Coronary artery (tissue), 2 donors: ENCODE data around the gene LPP.

Source experiments
- DNase-seq: peaks from one replicate; pipeline ENCODE4 v3.0.0-alpha.2; 2017; ENCODE audit warnings: low spot score
- H3K27ac ChIP-seq, 2 donors: fragments of 200-600 bp; sonication (generic); one replicate each; pipeline ENCODE4 v1.5.1; 2016 to 2019
- H3K4me3 ChIP-seq: fragments of 200-600 bp; sonication (generic); 2 replicates; pipeline ENCODE4 v1.5.1; 2016; ENCODE audit warnings: mild to moderate bottlenecking, moderate library complexity
- CTCF ChIP-seq: fragments of 200-600 bp; sonication (generic); IDR thresholded peaks from one replicate; pipeline ENCODE4 v1.5.1; 2019; ENCODE audit warnings: antibody characterized with exemption

LPP gene

DNA sequence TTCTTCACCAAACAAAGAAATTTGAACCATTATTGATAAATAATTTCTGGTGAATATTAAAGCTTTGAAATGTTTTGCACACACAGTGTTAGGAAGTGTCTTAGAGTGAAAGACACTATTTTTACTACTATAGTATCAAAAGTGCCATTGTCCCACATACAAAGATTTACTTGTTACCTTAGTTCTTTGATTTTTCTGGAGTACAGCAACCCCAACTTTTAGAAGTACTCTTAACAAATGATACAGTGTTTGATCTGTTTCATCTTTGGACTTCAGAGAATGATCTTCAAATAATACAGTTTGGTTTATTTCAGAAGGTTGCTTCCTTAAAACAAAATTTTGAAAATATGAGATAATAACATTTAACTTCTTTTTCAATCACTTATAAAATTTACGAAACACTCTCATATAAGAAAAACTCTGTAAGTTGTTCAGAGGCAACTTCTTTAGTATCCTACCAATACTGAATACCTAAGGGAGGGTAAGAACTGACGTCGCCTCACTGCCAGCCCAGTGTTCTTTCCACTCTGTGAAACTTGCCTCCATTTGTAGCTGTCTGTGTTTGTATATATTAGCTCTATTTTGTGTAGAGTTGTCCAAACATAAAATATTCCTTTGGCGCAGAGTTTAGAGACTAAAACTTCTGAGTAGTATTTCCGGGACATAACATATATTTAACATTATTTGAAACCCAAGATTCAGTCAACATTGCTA is 464.2 kb downstream of the LPP start:
- no peak for TF ChIP-seq CTCF
- H3K27ac ChIP-seq, result no peak overlapping the region
- DNase-seq, result no peak
- H3K4me3 ChIP-seq, result no peak overlapping the region

DNA sequence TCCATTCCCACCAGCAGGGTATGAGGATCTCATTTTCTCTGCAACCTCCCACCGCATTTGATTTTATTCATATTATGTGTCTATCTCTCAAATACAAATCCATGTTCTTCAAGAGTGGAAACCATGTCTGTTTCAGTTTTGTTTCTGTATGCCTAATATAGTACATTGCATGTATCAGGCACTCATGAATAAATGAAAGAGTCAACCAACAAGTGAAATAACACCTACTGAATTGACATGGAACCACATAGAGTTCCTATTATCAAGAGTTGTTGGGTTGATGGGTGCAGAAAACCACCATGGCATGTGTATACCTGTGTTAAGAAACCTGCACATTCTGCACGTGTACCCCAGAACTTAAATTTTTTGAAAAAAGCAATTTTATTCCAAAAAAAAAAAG is 466.8 kb downstream of the LPP start:
- DNase-seq, result no peak
- Histone ChIP-seq H3K4me3 (no peak overlapping the region), H3K27ac (no peak overlapping the region)
- no peak for TF ChIP-seq CTCF

DNA sequence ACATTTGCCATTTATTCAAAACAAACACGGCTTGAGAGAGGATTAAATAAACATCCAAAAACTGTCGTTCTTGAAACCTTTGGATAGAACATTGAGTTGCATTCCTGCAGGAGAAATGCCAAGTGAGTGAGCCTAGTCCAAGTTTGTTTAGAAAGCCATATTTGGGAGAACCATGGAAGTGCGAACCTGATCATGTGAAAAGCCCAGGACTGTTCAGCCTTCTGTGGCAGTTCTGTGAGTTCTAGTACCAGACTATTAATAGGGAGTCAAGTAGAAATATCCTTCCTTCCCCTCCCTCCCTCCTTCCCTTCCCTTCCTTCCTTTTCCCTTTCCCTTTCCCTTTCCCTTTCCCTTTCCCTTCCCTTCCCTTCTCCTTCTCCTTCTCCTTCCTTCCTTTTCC is 470.4 kb downstream of the LPP start:
- no peak overlapping the region for H3K4me3 ChIP-seq
- DNase-seq, result no peak
- TF ChIP-seq CTCF, result no peak
- H3K27ac ChIP-seq, result peak overlapping the region; percentile 71 to 73

DNA sequence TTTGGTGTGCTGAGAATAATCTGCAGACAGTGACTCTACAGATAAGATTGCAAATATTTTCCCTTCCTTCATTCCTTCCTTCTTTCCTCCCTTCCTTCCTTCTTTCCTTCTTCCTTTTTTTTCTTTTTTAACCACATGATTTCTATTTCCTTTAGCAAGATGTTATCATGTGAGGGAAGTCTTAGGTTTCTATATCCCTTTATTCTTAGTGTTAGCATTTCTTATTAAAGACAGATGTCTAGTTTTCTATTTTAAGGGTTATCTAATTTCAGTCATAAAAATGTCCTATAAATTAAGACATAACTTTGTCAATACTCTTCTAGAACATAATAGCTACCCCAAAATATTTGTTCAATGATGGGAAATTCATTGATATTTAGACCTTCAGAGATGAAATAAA is 470.9 kb downstream of the LPP start:
- Histone ChIP-seq H3K4me3 (no peak overlapping the region), H3K27ac (peak overlapping the region; percentile 71 to 73)
- no peak for TF ChIP-seq CTCF
- DNase-seq, result no peak

DNA sequence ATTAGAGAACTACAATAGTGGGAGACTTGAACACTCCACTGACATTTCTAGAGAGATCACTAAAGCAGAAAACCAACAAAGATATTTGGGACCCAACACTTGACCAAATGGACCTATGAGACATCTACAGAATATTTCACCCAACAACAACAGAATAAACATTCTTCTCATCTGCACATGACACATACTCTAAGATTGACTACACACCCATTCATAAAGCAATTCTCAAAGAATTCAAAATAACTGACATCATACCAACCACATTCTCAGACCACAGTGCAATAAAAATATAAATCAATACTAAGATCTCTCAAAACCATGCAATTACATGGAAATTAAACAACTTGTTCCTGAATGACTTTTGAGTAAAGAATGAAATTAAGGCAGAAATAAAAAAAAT is 473.7 kb downstream of the LPP start:
- DNase-seq, result no peak
- Histone ChIP-seq H3K27ac (peak overlapping the region in 1 of 2 donors; percentile 34), H3K4me3 (no peak overlapping the region)
- TF ChIP-seq CTCF, result no peak

DNA sequence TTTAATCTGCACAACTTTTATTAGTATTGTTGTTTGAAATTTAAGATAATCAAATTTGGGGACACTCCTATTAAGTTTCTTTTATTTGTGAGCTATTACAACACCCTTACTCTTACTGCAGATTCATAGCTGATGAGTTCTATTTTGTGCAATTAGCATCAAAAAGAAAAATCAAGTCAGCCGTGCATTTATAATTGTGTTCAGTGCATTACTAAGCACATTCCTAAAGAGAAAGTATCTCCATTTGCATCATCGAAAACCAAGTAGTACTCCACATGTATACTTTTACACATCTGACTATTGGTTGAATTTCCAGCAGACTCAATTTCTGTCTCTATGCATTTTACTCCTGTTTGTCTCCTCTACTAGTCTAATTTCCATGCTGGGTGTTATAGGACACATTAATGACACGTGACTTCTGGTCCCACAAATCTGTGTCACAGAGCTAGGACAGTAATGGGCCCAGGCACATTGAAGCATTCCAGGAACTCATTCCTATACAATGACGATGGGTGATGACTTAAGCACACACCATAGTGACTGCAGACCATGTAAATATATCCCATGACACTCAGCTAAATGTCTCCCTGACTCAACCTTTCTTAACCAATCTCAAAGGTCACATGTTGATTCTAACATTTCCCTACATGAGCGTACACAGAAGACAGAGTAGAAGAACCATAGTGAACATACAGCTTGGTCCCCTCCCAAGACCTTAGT is 477.5 kb downstream of the LPP start:
- DNase-seq, result no peak
- TF ChIP-seq CTCF, result no peak
- Histone ChIP-seq H3K27ac (peak overlapping the region in 1 of 2 donors; percentile 1), H3K4me3 (no peak overlapping the region)

GRCh38 chr3:188633206-188633605 is 479.2 kb downstream of the LPP start:
- H3K4me3 ChIP-seq, result no peak overlapping the region
- no peak for DNase-seq
- TF ChIP-seq CTCF, result no peak
- peak overlapping the region in 1 of 2 donors; percentile 33 for H3K27ac ChIP-seq
